CD4-positive, alpha-beta T cell treated with Interleukin-6 at 100 ng/mL for 8 hours (primary cell): ENCODE data around the gene F8.
"Not testable (repeated sequence)": the region's sequence is repeated elsewhere in the genome, so short reads cannot be mapped to it uniquely, and the experiment has no call there.

ENCODE experiments used
- DNase-seq: peaks from one replicate; pipeline ENCODE4 v3.0.0-alpha.2; 2020; ENCODE audit warnings: mixed read lengths, low spot score

F8 gene

DNA sequence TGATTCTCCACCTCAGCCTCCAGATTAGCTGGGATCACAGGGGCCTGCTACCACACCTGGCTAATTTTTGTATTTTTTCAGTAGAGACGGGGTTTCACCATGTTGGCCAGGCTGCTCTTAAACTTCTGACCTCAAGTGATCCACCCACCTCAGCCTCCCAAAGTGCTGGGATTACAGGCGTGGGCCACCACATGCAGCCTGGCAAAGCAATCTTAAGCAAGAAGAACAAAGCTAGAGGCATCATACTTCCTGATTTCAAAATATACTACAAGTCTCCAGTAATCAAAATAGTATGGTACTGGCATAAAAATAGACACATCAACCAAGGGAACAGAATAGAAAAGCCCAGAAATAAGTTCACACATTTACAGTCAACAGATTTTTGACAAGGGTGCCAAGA lies 149.2 kb downstream of the F8 start:
- no peak for DNase-seq

DNA sequence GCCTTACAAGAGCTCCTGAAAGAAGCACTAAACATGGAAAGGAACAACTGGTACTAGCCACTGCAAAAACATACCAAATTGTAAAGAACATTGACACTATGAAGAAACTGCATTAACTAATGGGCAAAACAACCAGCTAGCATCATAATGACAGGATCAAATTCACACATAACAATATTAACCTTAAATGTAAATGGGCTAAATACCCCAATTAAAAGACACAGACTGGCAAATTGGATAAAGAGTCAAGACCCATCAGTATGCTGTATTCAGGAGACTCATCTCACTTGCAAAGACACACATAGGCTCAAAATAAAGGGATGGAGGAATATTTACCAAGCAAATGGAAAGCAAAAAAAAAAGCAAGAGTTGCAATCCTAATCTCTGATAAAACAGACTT lies 154.0 kb downstream of the F8 start:
- DNase-seq: not testable (repeated sequence)

GRCh38 chrX:154855256-154855655 lies 167.3 kb downstream of the F8 start:
- no peak for DNase-seq

- DNase-seq: no peak
Measured at GRCh38 chrX:154850957-154851611, 171.4 kb downstream of the F8 start.

- peak; percentile 25 for DNase-seq
Measured at GRCh38 chrX:154840856-154841255, 181.7 kb downstream of the F8 start.

DNA sequence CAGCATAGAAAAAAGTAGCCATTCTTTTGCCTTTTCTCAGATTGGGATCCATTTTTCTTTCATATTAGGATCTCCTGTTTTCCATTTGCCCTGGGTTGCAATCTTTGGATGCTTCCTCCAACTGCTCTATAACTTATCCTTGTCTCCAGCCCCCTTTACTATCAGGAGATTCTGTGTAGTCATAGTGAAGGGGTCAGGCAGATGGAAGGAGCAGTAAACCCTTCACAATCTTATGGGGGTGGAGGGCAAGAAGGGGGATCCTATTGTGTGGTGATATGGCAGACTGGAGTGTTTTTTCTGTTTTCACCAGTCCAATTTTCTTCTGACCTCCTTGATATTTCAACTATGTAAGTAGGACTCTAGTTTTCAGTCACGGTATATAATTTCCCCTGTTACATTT lies 186.4 kb downstream of the F8 start:
- no peak for DNase-seq

- no peak for DNase-seq
Measured at GRCh38 chrX:154834562-154834961, 188.0 kb downstream of the F8 start, which contains the start of gene SMIM9. Gene SMIM9, minus strand, starts transcription at chrX:154834662. Its CDS starts 3,806 bp downstream, at chrX:154830856.

- DNase-seq: no peak
Measured at GRCh38 chrX:154833746-154834274, 188.7 kb downstream of the F8 start.

DNA sequence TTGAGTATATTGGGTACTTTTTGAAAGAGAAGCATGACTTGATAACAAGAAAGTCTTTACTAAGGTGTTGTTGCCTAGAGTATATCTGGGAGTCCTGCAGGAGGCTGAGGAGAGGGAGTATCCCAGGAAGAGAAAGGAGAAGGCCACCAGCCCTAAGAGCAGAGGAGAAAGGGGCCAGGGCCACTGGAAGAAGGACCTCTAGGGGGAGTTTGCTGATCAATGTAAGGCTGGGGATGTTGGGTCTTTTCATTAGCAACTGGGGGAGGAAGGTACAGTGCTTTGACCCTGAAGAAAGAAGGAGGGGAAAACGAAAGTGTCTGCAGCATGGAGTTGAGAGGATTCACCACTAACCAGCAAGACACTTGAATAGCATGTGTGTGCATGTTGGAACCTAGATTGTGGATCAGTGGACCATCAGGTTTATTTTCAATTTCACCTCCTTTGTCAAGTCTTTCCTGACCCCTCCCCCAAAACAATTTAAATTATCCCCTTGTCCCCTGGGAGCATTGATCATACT lies 192.5 kb downstream of the F8 start:
- DNase-seq: no peak

- no peak for DNase-seq
Measured at GRCh38 chrX:154829134-154829533, 193.4 kb downstream of the F8 start.

GRCh38 chrX:154828016-154828408 lies 194.5 kb downstream of the F8 start:
- no peak for DNase-seq

DNA sequence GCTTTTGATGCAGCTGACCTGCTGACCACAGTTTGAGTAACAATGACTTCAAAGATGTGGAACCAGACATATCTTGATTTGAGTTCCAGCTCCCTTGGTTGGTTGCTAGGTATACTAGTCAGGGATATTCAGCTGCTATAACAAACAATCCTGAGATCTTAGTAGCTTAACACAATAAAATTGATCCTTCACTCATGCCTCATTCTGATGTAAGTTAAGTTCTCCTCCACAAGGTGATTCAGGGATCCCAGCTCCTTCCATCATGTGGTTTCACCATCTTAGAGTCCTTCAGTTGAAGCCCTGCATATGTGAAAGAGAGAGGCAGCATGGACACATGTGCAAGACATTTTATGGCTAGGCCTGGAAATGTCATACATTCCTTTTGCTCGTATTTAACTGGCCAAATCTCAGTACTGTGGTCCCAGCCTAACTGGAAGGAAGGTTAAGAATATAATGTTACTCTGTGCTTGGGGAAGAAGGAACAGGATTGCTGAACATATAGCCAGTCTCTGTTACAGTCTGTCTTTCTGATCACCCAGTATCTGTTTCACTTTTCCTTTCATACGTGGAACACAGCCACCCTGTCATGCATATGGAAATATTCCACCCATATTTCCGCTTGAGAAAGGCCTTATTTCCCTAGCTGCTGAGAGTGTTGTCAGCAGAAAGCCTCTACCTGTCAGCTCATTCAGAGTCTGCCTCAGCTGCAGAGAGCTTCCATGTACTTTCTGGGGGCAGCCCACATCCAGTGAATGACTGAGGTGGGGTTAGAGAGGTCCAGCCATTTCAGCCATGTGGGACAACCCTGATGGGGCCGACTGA lies 195.1 kb downstream of the F8 start:
- peak; percentile 1 for DNase-seq

- DNase-seq: not testable (repeated sequence)
Measured at GRCh38 chrX:154825586-154825985, 196.9 kb downstream of the F8 start.

GRCh38 chrX:154824638-154825037 lies 197.9 kb downstream of the F8 start:
- DNase-seq: no peak

DNA sequence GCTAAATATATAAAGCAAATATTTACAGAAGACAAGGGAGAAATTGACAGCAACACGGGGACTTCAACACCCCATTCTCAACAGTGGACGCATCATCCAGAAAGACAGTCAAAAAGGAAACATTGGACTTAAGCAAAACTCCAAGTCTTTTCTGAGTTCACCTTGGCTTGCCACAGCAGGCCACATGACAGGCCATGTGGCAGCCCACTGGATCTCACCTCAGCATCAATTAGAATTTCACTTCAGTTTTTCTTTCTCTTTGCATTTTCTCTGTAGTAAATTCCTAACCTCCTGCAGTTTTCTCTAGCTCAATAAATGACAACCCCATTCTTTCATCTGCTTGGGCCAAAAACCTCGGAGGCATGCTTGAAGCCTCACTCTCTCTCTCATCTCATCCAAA lies 200.5 kb downstream of the F8 start:
- no peak for DNase-seq

GRCh38 chrX:154821523-154821922 lies 201.0 kb downstream of the F8 start:
- no peak for DNase-seq

- no peak for DNase-seq
Measured at GRCh38 chrX:154819771-154820341, 202.7 kb downstream of the F8 start.

- no peak for DNase-seq
Measured at GRCh38 chrX:154818916-154819770, 203.4 kb downstream of the F8 start.

GRCh38 chrX:154817048-154817618 lies 205.4 kb downstream of the F8 start:
- DNase-seq: not testable (repeated sequence)

DNA sequence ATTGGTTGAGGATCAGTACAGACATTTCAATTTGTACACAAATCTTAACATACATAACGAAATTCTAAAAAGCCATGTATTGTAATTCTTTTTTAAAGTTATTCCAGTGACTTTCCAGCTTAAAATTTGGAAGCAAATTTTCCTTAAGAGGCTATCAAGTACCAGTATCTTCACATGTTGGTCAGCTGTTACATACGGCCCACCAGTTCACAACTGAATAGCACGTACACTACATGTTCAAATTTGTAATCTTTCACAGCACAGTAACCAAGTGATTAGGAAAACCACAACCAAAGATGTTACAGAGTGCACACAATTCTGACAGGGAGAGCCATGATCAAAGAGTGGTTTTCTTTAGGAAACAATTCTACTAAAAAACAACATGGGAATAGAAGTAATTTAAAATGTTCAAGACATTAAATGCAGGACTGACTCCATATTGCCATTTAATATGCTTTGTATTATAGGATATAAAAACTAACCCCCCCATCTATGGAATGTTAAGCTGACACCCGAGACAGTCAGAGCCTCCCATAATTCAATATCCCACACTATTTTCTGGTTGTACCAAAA lies 206.1 kb downstream of the F8 start:
- DNase-seq: not testable (repeated sequence)

GRCh38 chrX:154815274-154815818 lies 207.2 kb downstream of the F8 start:
- DNase-seq: no peak
